GM18868 (cell line): Measurements from ENCODE around the gene CLIC6.

Source experiments
- ATAC-seq: cut with Tn5 transposase; IDR thresholded peaks from one replicate; pipeline ENCODE4 v1.9.1; 2021; ENCODE audit warnings: mild to moderate bottlenecking, moderate library complexity; ENCODE audit not compliant: unreplicated experiment

CLIC6 gene

DNA sequence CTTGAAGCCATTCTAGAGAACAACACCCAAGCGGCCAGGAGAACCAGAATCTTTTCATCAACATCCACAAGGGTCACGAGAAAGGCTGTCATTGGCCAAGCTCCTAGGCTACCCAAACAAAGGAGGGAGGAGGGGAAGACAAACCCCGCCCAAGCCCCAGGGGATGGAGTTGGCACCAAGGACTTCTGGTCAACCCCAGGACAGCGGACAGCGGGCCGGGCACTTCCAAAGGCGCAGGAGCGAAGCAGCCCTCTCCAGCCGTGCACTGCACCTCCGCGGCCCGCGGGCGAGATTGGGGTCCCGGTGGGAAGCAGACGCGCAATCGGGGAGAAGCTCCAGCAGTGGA is at the start of gene CLIC6:
Gene CLIC6 (plus strand): TSS at position 192 of the 346 bp plus-strand sequence. CDS start 395 bp downstream, outside the sequence.
- no peak for ATAC-seq

DNA sequence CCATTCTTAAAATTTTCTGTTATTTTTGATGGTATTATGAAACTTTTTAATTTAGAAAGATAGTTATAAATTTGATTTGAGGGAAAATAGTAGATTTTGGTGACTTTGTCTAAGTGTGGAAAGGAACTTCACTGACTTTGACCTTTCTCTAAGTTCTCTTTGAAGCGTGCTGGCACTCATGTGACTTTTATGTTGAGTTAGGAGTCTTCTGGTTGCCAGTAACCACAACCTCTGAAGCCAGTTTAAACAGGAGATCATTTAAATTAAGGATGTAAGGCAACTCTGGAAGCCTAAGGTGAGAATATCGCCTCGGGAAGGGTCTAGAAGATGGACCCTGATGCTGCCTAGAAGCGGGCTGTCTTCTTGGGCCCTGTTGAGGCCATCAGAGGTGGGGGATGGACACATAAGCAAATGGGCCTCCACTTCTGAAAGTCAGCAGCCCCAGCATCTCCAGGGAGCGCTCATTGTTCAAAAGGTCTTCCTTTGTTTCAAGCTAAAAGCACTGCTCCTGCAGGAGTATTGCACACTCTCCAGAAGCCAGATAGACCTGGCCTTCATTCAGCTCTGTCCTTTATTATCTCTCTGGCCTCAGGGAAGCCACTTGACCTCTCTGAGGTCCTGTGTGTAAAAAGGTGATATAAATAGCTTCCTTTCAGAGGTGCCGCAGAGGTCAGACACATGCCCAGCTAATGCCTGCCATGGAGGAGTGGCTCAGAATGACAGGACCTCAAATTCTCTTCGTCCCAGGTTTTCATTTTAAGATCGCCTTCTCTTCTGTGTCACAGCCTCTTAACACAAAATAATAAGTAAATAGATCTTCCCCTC is 48.7 kb upstream of the CLIC6 start:
- ATAC-seq: no peak

DNA sequence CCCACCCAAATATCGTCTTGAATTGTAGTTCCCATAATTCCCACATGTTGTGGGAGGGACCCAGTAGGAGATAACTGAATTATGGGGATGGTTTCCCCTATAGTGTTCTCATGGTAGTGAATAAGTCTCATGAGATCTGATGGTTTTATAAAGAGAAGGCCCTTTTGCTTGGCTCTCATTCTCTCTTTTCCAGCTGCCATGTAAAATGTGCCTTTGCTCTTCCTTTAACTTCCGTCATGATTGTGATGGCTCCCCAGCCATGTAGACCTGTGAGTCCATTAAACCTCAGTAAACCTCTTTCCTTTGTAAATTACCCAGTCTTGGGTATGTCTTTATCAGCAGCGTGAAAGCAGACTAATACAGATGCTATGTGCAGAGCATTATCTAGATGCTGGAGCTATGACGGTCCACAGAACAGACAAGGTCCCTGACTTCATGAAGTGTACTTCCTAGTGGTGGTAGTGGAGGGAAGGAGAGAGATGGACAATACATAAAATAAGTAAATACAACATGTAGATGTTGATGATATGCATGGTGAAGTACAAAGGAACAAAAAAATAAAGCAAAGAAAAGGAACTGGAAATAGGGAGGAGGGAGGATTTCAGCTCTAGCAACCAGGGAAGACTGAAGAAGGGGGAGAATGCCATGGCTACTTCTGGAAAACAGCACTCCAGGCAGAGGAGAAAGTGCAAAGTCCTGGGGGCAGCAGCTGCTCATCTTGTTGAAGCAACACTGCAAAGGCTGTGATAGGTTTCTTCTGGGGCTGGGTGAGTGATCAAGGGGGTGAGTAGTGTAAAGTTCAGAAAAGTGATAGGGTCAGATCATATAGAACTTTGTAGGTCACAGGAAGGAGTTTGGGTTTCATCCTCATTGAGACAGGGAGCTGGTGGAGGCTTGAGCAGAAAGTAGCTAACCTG is 47.1 kb upstream of the CLIC6 start:
- ATAC-seq: no peak

GRCh38 chr21:34623516-34623915 is 45.3 kb upstream of the CLIC6 start:
- ATAC-seq: no peak

DNA sequence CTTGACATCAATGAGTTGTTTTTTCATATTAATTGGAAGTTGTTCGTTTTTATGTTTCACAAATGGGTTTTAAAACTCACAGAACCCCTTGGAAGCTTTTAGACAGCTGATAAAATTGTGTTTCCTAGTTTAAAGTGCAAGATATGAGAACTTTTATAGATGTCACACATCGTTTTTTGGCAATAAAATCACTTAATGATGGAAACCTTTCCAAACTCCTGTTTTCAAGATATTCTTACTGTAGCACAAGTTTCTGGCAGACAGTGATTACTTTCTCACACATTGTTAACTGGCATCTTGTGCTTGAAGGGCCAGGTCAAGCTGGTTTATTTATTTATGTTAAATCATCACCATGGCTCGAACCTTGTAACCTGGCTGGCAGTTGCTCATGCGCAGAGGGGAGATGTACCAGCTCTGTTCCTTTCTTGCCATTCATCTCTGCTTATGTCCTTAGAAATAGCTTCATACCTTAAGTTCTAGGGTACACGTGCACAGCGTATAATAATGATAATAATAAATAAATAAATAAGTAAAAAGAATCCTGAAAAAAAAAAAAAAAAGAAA is 43.7 kb upstream of the CLIC6 start:
- ATAC-seq: no peak

DNA sequence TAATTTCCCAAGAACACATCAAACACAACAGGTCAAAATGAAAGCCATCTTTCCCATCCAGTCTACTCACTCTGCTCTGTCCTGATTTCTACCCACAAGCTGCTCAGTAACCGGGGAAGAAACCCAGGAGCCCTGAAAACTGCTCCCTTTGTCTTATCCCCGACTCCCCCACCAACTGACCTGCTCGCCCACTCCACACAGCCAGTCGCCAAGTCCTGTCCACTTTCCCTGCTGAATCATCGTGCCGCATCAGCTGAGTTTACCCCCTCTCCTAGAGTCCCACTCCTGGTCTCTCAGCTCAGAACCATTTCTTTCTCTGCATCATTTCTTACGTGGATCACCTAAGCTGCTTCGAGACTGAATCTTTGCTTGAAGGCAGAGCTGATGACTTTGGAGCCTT is 42.7 kb upstream of the CLIC6 start:
- ATAC-seq: no peak

DNA sequence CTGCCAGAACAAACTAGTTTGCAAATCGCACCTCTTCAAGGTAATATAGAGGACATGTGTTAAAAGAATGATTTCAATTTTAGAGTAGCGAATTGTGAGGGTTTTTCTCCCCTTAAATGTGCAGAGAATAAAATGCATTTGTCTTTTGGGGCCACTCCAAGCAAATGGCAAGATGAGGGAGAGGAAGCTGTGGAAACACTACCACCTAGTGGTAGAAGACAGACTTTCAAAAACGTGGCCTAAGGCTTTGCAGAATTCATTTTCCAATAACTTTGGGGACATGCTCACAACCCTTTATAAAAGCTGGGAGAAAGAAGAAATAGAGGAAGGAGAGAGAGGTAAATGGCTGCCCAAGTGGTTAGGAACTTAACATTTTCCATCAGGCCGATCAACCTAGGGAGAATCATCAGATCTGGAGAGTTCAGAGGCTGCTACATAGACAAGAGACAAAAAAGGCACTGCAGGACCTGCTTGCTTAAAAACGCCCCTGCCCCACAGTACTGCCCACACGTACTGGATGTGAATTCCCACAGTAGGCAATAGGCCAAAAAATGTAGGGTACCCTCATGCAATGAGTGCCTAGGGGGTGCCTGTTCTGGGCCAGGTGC is 38.2 kb upstream of the CLIC6 start:
- ATAC-seq: no peak

DNA sequence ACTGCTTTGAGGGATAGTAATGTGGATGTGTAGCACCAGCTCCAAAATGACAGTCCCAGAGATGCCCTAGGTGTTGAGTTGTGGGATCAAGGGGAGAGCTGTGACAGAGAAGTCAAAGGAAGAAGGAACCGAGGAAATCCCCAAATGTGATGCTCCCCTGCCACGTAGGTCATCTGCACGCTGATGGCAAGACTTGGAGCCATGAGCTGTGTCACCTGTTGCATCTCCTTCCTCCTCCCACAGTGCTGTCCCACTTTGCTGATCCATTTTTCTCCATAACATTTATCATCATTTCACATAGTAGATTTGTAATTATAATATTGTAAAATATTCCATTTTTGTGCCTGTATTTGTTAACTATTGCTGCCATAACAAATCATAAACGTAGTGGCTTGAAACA is 36.3 kb upstream of the CLIC6 start:
- no peak for ATAC-seq

- no peak for ATAC-seq
These were observed 33.5 kb upstream of the CLIC6 start for GRCh38 chr21:34635307-34635706.

DNA sequence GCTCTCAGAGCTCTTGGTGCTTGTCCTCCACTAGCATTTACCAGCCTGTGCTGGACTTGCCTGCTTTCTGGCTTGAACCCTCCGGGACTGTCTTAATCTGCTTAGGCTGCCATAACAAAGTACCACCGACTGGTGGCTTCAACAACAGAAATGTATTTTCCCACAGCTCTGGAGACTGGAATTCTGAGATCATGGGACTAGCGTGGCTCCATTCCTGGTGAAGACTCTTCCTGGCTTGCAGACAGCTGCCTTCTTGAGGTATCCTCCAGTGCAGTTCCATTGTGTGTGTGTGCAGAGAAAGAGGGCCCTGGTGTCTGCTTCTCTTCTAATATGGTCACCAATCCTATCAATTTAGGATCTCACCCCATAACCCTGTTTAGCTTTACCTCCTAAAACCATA is 31.8 kb upstream of the CLIC6 start:
- ATAC-seq: no peak

DNA sequence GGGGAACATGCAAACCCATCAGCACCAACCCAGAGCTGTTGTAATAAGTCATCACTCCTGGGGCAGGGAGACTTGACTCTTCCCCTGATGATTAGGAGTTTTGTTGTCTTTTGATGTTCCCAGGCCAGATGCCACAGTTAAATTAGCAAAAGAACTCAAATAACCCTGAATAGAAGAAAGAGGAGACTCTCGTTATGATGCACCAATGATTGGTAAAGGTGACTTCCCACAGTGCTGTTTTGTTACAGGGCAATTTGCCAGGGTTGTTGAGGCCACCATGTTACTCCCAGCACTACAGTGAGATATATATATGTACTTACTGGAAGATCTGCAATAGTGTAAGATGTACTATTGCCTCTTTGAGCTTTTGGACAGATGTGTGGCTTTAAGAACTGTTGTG is 29.5 kb upstream of the CLIC6 start:
- no peak for ATAC-seq

DNA sequence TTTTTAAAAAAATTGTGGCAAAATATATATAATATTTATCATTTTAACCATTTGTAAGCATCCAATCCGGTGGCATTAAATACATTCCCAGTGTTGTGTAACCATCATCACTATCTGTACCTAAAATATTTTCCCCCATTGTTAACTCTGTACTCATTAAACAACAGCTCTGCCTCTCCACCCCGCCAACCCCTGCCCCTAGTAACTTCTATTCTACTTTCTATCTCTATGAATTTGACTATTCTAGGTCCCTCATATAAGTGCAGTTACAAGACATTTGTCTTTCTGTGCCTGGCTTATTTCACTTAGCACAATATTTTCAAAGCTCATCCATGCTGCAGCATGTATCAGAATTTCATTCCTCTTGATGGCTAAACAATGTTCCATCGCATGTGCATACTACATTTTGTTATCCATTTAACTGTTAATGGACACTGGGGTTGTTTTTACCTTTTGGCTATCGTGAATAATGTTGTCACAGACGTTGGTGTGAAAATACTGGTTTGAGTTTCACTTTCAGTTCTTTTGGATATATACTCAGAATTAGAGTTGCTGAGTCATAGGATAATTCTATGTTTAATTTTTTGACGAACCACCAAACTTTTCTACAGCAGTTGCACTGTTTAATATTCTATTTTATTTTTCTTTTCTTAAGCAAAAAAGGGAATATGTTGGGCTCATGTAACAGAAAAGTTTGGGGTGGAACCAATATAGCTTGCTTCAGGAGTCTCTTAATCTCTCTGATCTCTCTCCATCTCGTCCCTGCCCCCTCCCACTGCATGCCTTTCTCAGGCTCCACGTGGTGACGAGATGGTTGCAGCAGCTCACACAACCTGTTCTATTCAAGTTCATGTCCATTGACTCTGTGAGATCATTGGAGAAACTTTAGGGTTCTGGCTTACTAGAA is 28.7 kb upstream of the CLIC6 start:
- ATAC-seq: peak; percentile 35

- no peak for ATAC-seq
These were observed 27.9 kb upstream of the CLIC6 start for GRCh38 chr21:34640858-34641257.

DNA sequence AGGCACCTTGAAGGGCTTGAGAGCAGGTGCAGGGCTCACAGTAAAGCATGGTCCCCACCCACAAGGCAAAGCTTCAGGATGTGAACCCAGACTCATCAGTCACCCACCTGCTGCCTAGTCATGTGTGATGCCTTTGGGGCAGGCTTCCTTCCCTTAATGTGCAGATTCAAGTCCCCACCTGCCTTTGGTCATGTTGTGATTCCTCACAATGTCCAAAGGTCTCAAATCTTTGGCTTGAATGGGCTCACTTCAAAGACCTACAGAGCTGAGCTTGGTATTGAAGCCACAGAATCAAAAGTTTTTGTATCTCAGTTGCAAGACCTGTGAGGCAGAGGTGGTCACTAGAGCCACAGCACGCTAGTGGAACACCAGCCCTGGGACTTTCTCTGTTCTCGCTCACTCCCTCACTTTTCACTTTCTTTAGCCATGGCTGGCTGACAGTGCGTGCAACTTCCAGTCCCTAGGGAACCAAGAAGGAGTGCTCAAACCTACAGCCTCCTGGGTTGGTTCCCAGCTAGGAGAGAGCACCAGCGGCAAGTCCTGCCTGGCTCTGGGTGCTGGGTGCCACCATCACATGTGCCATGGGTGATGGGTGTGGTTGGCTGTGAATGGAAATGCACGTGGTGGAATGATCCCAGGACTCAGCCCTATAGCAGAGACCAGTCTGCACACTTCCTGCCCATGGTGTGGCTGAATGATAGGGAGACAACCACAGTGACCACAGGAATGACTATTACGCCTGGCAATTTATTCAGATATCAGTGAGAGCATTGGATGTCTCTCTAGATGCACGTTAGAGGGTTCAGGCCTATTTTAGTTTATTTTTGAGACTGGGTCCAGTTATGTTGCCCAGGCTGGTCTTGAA is 26.4 kb upstream of the CLIC6 start:
- peak; percentile 67 for ATAC-seq

GRCh38 chr21:34644825-34645224 is 24.0 kb upstream of the CLIC6 start:
- no peak for ATAC-seq

GRCh38 chr21:34647555-34647954 is 21.2 kb upstream of the CLIC6 start:
- no peak for ATAC-seq

DNA sequence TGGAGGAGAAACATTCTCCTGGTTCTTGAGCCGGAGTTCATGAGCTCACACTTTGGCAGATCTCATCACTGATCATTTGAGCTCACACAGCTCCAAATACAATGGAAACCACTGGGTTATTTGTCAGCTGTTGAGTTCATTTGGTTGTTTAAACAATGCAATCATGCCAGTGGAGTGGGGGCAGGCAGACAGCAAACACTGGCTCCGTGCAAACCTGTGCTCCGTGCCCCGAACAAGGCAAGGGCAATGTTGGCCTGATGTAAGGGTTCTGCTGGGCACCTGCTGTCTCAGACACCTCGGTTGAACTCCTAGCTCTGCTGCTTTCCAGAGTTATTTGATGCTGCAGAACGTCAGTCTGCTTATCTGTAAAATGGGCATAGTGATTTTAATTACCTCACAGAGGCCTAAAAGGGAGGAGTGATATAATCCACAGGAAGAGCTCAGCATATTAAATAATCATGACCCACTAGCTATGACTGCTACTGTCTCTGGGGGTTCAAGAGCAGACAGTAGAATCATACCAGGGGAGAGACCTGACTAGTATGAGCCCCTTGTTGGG is 20.0 kb upstream of the CLIC6 start:
- no peak for ATAC-seq

DNA sequence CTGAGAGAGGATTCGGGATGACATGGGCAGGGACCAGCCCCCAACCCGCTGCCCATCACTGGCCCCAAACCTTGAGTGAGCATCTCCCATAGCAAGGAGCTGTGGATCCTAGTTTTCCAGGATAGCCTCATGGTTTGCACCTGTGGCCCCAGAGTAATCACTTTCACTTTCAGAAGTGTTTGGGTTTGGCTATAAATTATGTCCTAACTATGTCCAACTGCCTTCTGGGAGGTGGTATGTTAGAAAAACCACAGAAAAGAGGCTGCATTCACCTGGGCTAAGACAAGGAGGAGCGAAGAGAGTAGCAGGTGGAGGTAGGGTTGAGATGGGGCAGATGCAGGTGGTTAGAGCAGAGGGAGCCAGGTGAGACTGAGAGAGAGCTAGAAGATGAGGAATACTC is 19.4 kb upstream of the CLIC6 start:
- no peak for ATAC-seq

GRCh38 chr21:34650861-34651431 is 17.8 kb upstream of the CLIC6 start:
- no peak for ATAC-seq
